IPS DF 19.7 (cell line): Measurements from ENCODE around the gene NXPE3.
"Not testable (repeated sequence)": the region's sequence is repeated elsewhere in the genome, so short reads cannot be mapped to it uniquely, and the experiment has no call there.

ENCODE experiments used
- DNase-seq: peaks from one replicate; pipeline ENCODE4 v3.0.0-alpha.2; 2013; ENCODE audit warnings: low read depth, low spot score

The NXPE3 gene

DNA sequence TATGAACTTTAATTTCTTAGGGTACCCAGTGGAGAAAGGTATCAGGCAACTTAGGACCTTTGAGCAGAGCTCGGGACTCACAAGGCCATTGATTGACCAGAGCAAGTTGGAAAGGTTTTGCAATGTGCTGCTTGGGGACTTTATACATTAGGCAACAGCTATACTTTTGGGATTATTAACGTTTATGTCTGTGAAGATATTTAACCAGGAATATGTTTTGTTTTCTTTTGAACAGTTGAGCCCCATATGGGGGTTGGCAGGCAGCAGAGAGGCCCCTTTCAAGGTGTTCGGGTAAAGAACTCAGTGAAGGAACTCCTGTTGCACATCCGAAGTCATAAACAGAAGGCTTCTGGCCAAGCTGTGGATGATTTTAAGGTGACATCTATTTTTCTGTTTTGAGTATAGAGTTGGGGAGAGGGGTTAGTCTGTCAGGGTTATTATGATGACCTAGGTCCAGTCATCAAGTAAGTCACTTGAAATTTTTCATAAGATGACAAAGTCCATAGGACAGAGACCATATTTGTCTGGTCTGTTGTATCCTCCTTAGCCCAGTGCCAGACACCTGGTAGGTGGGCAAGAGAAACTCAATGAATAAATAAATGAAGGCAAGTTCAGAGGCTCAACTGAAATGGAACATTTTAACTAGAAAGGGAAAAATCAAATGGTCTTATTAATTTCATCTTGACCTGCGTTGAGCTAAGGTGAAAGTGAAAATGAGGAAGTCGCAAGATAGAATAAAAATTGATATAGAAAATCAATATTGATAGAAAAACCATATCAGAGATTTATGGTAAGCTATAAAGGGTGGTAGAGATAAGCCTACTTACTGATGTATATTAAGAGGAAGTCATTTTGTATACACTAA lies 73.1 kb downstream of the NXPE3 start:
- no peak for DNase-seq

DNA sequence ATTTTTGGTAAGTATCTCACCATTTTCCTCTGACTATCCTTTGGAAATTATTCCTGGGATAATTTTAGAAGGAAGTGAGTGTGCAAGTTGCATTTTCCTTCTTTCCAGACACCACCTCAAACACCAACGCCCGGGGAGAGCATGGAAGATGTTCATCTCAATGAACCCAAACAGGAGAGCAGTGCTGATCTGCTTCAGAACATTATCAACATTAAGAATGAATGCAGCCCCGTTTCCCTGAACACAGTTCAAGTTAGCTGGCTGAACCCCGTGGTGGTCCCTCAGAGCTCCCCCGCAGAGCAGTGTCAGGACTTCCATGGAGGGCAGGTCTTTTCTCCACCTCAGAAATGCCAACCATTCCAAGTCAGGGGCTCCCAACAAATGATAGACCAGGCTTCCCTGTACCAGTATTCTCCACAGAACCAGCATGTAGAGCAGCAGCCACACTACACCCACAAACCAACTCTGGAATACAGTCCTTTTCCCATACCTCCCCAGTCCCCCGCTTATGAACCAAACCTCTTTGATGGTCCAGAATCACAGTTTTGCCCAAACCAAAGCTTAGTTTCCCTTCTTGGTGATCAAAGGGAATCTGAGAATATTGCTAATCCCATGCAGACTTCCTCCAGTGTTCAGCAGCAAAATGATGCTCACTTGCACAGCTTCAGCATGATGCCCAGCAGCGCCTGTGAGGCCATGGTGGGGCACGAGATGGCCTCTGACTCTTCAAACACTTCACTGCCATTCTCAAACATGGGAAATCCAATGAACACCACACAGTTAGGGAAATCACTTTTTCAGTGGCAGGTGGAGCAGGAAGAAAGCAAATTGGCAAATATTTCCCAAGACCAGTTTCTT lies 74.2 kb downstream of the NXPE3 start:
- no peak for DNase-seq

- no peak for DNase-seq
These were observed 75.0 kb downstream of the NXPE3 start for GRCh38 chr3:101853982-101854381.

DNA sequence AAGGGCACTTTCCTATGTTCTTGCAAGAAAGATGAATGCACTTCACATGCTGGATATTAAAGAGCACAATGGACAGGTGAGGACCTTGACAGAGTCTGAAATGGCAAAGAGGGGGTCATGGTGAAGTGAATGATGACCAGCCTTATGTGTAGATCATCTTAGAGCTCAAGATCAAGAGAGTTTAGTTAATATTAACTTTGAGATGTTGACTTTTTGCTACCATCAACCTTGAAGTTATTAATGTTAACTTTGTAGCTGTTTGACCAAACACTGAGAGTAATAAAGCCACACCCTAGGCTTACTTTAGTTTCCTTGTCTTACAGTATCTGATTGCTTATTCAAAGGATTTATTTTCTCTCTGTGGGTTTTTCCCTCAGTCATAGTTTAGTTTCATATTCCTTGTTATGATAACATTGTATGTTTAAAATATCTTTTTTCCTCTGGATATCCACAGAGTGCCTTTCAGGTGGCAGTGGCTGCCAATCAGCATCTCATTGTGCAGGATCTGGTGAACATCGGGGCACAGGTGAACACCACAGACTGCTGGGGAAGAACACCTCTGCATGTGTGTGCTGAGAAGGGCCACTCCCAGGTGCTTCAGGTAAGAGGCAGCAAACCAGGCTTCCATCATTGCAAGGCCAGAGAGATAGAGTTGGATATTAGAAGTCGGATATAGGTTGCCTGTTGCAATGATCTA lies 75.7 kb downstream of the NXPE3 start:
- no peak for DNase-seq

DNA sequence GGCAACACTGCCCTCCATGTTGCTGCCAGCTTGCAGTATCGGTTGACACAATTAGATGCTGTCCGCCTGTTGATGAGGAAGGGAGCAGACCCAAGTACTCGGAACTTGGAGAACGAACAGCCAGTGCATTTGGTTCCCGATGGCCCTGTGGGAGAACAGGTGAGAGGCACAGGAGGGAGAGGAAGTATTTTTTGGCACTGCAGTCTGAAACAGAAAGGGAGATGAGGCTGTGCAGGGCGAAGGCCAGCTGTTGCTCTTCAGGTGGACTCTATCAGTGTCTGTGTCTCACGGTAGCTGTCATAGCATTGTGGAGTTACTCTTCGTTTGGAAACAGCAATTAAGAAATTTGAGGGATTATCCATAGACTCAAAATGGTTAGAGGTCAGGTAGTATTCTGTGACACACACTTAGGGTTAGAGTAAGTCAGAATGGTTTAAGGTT lies 78.3 kb downstream of the NXPE3 start:
- DNase-seq, result no peak

DNA sequence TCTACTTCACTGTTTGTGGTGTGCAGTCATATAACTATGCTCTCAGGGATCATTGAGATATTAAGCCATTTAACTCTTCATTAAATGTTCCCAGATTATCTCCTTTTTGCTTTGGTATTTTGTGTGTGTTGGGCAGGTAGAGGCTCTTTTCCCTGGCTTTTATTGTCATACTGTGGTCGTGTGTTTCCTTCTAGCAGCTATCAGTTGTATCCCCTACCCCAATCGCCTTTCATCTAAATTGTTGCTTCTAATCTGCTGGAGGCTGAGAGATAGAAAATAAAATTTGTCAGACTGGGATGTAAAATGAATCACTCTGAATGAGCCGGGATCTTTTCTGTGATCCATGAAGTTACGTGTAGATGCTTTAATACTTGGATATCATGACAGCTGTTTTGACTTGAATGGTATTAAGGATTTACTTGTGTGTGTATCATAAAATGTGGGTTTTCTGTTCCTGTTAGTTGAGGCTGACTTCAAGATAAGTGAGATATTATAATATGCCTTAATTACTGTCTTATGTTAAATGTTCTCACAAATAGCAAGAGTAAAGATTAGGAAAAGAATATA lies 79.5 kb downstream of the NXPE3 start:
- no peak for DNase-seq

DNA sequence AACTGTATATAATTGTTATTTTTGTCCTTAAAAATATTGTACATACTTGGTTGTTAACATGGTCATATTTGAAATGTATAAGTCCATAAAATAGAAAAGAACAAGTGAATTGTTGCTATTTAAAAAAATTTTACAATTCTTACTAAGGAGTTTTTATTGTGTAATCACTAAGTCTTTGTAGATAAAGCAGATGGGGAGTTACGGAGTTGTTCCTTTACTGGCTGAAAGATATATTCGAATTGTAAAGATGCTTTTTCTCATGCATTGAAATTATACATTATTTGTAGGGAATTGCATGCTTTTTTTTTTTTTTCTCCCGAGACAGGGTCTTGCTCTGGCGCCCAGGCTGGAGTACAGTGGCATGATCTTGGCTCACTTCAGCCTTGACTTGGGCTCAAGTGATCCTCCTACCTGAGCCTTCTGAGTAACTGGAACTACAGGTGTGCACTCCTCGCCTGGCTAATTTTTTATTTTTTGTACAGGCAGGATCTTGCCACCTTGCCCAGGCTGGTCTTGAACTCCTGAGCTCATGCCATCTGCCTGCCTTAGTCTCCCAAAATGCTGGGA lies 81.0 kb downstream of the NXPE3 start:
- DNase-seq, result no peak

DNA sequence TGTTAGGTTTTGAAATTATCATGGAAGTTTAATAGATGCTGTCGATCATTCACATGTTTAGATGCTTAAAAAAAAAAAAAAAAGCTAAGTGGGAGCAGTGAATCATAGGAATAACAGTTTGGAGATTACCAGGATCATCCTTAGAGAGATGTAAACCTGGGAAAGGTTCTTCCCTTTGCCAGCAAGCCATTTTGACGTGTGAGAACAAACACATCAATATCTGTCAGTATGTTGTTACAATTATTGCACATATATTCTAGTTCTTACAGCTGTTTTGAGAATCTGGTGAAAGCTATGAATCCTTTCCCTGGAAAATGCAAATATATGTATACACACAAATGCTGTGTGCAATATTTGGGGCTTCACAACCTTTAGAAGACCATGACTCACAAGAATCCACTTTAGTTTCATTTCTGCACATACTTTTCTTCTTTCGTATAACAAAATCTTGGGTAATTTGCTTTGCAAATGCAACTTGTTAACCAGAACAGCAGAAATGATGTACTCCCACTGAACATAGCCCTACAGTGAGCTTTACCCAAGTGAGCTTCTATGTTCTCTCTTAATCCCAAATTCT lies 82.3 kb downstream of the NXPE3 start:
- no peak for DNase-seq

GRCh38 chr3:101861789-101862415 lies 82.9 kb downstream of the NXPE3 start:
- DNase-seq, result no peak

GRCh38 chr3:101862416-101863165 lies 83.6 kb downstream of the NXPE3 start:
- no peak for DNase-seq

- not testable (repeated sequence) for DNase-seq
These were observed 85.9 kb downstream of the NXPE3 start for GRCh38 chr3:101864926-101865325.

GRCh38 chr3:101865751-101866509 lies 86.9 kb downstream of the NXPE3 start:
- no peak for DNase-seq

GRCh38 chr3:101867511-101867910 lies 88.5 kb downstream of the NXPE3 start:
- no peak for DNase-seq

DNA sequence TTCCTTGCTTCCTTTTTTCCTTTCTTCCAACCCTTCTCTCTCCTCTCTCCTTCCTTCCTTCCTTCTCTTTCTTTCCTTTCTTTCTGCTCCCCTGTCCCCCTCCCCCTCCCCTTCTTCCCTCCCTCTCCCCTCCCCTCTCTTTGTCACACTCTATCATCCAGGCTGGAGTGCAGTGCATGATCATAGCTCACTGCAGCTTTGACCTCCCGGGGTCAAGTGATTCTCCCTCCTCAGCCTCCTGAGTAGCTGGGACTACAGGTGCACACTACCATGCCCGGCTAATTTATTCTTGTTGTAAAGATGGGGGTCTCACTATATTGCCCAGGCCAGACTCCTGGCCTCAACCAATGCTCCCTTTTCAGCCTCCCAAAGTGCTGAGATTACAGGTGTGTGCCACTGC lies 89.0 kb downstream of the NXPE3 start:
- DNase-seq, result no peak

DNA sequence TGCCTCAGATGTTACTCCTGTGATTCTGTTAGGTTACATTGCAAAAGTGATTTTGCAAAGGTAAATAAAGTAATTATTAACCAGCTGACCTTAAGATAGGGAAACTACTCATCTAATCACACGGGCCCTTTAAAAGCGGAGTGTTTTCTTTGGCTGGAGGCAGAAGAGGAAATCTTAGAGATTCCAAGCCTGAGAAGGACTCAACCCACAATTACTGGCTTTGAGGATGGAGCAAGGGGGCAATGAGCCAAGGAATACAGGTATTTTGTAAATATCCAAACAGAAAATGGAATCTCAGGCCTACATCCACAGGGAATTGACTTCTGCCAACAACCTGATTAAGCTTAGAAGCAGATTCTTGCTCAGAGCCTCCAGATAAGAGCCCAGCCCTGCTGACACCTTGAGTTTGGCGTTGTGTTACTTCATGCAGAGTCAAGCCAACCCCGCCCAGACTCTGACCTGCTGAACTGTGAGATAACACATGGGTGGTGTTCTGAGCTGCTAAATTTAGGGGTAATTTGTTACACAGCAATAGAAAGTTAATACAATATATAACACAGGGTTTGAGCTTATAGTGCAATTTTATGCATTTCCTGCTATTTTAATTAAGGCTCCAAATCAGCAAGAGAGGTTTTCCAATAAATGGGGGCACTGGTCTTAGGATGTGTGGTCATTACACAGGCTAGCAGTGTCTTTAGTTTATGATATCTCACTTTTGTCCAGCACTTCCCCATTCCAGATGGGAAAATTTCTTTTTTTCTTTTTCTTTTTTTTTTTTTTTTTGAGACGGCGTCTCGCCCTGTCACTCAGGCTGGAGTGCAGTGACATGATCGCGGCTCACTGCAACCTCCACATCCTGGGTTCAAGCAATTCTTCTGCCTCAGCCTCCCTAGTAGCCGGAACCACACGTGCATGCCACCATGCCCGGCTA lies 89.8 kb downstream of the NXPE3 start:
- DNase-seq, result no peak

DNA sequence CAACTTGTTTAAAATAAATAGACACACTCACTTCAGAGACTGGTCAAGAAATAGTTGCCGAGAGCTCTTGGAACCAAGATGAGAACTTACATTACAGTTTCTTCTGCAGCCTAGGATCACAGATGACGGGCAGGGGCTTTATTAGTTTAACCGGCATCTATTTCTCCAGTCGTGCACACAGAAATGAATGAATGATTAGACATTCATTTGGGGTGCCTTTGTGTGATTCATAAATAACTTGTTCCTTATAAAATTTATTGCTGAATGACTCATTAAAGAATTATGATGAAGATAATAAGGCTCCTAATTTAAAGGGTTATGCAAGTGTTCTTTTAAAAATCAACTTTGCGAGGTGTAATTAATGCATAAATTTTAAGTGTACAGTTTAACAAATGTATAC lies 91.1 kb downstream of the NXPE3 start:
- DNase-seq, result no peak

GRCh38 chr3:101873619-101874018 lies 94.6 kb downstream of the NXPE3 start:
- DNase-seq, result no peak

- DNase-seq, result no peak
These were observed 97.1 kb downstream of the NXPE3 start for GRCh38 chr3:101876142-101876541.
